ENCODE results near the gene AHDC1. TPM values are rescaled to one million over a fixed set of nuclear protein-coding genes. Genes with fewer than 3 reads are reported as not detected.

AHDC1 gene
- total RNA-seq, 1 donor from 2014 or later, result 205 TPM

GRCh38 chr1:27593678-27594563, 10.0 kb downstream of the AHDC1 start:
- H3K4me1 ChIP-seq, result peaks cover 45 to 97% of the 10 kb centered on the region in 2 donors
- H3K27ac ChIP-seq, result peak overlapping the region; percentile 82 to 86
- no peak for TF ChIP-seq CTCF (IDR thresholded peaks at IDR 0.05)
- peaks cover 0 to 5% of the 10 kb centered on the region in 2 donors for H3K36me3 ChIP-seq
- no peak for DNase-seq (ENCODE audit: low spot score in 2 of 2)
- H3K4me3 ChIP-seq, result peak overlapping the region; percentile 3 to 14
- no peaks in the 10 kb centered on the region for H3K9me3 ChIP-seq
- intact Hi-C loops (cut with DNase I), result no loop called here
- H3K27me3 ChIP-seq, result no peaks in the 10 kb centered on the region

GRCh38 chr1:27592931-27593677, 10.8 kb downstream of the AHDC1 start:
- no peak for TF ChIP-seq CTCF (IDR thresholded peaks at IDR 0.05)
- H3K36me3 ChIP-seq, result peaks cover 0 to 5% of the 10 kb centered on the region in 2 donors
- intact Hi-C loops (cut with DNase I), result no loop called here
- DNase-seq (ENCODE audit: low spot score in 2 of 2), result no peak
- no peaks in the 10 kb centered on the region for H3K9me3 ChIP-seq
- H3K27ac ChIP-seq, result peak overlapping the region; percentile 82 to 86
- peaks cover 40 to 93% of the 10 kb centered on the region in 2 donors for H3K4me1 ChIP-seq
- H3K27me3 ChIP-seq, result no peaks in the 10 kb centered on the region
- H3K4me3 ChIP-seq, result peak overlapping the region in 1 of 2 donors; percentile 3

- peaks cover 33 to 87% of the 10 kb centered on the region in 2 donors for H3K4me1 ChIP-seq
- no peaks in the 10 kb centered on the region for H3K9me3 ChIP-seq
- H3K36me3 ChIP-seq, result peaks cover 0 to 5% of the 10 kb centered on the region in 2 donors
- intact Hi-C loops (cut with DNase I), result no loop called here
- H3K27me3 ChIP-seq, result no peaks in the 10 kb centered on the region
- DNase-seq (ENCODE audit: low spot score in 2 of 2), result no peak
- peak overlapping the region; percentile 82 to 86 for H3K27ac ChIP-seq
- TF ChIP-seq CTCF (IDR thresholded peaks at IDR 0.05), result no peak
- H3K4me3 ChIP-seq, result no peak overlapping the region
Observed at GRCh38 chr1:27592232-27592930, 11.6 kb downstream of the AHDC1 start.

- intact Hi-C loops (cut with DNase I), result no loop called here
- peak overlapping the region; percentile 82 to 86 for H3K27ac ChIP-seq
- DNase-seq (ENCODE audit: low spot score in 2 of 2), result no peak
- H3K4me1 ChIP-seq, result peaks cover 32 to 87% of the 10 kb centered on the region in 2 donors
- peaks cover 0 to 5% of the 10 kb centered on the region in 2 donors for H3K36me3 ChIP-seq
- H3K27me3 ChIP-seq, result no peaks in the 10 kb centered on the region
- TF ChIP-seq CTCF (IDR thresholded peaks at IDR 0.05), result no peak
- no peaks in the 10 kb centered on the region for H3K9me3 ChIP-seq
- H3K4me3 ChIP-seq, result no peak overlapping the region
Observed at GRCh38 chr1:27591622-27592021, 12.3 kb downstream of the AHDC1 start.

GRCh38 chr1:27590917-27591508, 12.9 kb downstream of the AHDC1 start:
- peaks cover 0 to 5% of the 10 kb centered on the region in 2 donors for H3K36me3 ChIP-seq
- DNase-seq (ENCODE audit: low spot score in 2 of 2), result no peak
- peak overlapping the region; percentile 82 to 86 for H3K27ac ChIP-seq
- no peaks in the 10 kb centered on the region for H3K27me3 ChIP-seq
- H3K4me1 ChIP-seq, result peaks cover 30 to 82% of the 10 kb centered on the region in 2 donors
- no peaks in the 10 kb centered on the region for H3K9me3 ChIP-seq
- no peak overlapping the region for H3K4me3 ChIP-seq
- intact Hi-C loops (cut with DNase I), result no loop called here
- TF ChIP-seq CTCF (IDR thresholded peaks at IDR 0.05), result no peak
